ENCODE measurements around the gene CEBPZ.

Gene CEBPZ

DNA sequence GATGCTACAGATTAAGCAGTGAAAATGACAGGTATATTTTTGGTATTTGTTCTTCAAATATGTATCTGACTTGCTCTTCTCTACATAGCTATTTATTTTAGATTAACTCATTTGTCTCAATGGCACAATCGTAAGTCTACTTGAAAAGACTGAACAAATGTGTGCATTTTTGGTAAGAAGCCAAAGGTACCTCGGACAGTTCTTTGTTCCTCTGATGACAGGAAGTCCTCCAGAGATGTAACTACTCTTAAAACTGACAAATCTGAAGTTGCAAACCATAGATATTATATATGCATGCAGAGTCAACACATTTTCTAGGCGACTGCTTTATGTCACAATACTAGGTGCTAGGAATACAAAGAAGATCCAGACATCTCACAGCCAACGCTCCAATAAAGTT, 36.7 kb upstream of the CEBPZ start:
- ChIA-PET CTCF (no interaction called here), POLR2A (no interaction called here)
- DNase-seq (ENCODE audit: extremely low spot score): no peak
- TF ChIP-seq FOXA1 (IDR thresholded peaks at IDR 0.05): no peak
- TF ChIP-seq SUZ12 (IDR thresholded peaks at IDR 0.05): no peak
- TF ChIP-seq ZNF384 (IDR thresholded peaks at IDR 0.05): no peak
- no peak for TF ChIP-seq ARNT (IDR thresholded peaks at IDR 0.05)
- TF ChIP-seq, protein P1, sequence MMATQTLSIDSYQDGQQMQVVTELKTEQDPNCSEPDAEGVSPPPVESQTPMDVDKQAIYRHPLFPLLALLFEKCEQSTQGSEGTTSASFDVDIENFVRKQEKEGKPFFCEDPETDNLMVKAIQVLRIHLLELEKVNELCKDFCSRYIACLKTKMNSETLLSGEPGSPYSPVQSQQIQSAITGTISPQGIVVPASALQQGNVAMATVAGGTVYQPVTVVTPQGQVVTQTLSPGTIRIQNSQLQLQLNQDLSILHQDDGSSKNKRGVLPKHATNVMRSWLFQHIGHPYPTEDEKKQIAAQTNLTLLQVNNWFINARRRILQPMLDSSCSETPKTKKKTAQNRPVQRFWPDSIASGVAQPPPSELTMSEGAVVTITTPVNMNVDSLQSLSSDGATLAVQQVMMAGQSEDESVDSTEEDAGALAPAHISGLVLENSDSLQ (IDR thresholded peaks at IDR 0.05): no peak
- TF ChIP-seq TARDBP (IDR thresholded peaks at IDR 0.05): no peak
- no peak for TF ChIP-seq ELF4 (IDR thresholded peaks at IDR 0.05)
- TF ChIP-seq LEF1 (IDR thresholded peaks at IDR 0.05; ENCODE audit: borderline replicate concordance): no peak
- no peak for TF ChIP-seq FOXK2 (IDR thresholded peaks at IDR 0.05)
- no peak for TF ChIP-seq FOXM1 (IDR thresholded peaks at IDR 0.05; ENCODE audit: borderline replicate concordance)
- no peak for TF ChIP-seq NFRKB (IDR thresholded peaks at IDR 0.05)
- no peak for TF ChIP-seq CTBP1 (IDR thresholded peaks at IDR 0.05; ENCODE audit: borderline replicate concordance)
- no peak for TF ChIP-seq HDGF (IDR thresholded peaks at IDR 0.05; ENCODE audit: borderline replicate concordance)
- TF ChIP-seq SP1 (IDR thresholded peaks at IDR 0.05): no peak
- no peak for TF ChIP-seq L3MBTL2 (conservative IDR thresholded peaks at IDR 0.05)
- TF ChIP-seq BHLHE40 (IDR thresholded peaks at IDR 0.05; ENCODE audit: borderline replicate concordance): no peak

DNA sequence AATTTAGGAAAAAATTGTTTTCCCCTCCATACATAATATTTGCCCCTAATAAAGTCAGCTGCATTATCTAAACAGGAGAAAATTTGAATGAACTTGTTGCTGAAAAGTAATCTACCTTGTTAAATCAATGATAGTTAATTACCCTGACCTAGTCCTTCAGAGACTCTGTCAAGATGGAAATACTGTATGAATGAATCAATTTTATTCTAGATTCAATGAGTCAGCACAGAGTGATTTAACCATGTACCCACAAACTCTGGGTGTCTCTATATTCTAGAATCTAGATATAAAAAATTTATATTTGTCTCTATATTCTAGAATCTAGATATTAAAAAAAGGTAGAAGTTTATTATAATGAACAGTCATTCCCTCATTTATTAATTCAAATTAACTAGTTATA, 36.3 kb upstream of the CEBPZ start:
- TF ChIP-seq TARDBP (IDR thresholded peaks at IDR 0.05) (no peak), FOXA1 (IDR thresholded peaks at IDR 0.05) (no peak), CTBP1 (IDR thresholded peaks at IDR 0.05; ENCODE audit: borderline replicate concordance) (no peak), HDGF (IDR thresholded peaks at IDR 0.05; ENCODE audit: borderline replicate concordance) (no peak), FOXM1 (IDR thresholded peaks at IDR 0.05; ENCODE audit: borderline replicate concordance) (no peak), ZNF384 (IDR thresholded peaks at IDR 0.05) (no peak), NFRKB (IDR thresholded peaks at IDR 0.05) (no peak), ARNT (IDR thresholded peaks at IDR 0.05) (no peak), LEF1 (IDR thresholded peaks at IDR 0.05; ENCODE audit: borderline replicate concordance) (no peak), ELF4 (IDR thresholded peaks at IDR 0.05) (no peak), BHLHE40 (IDR thresholded peaks at IDR 0.05; ENCODE audit: borderline replicate concordance) (no peak), SP1 (IDR thresholded peaks at IDR 0.05) (no peak), FOXK2 (IDR thresholded peaks at IDR 0.05) (no peak), L3MBTL2 (conservative IDR thresholded peaks at IDR 0.05) (no peak)
- TF ChIP-seq, protein P1 (IDR thresholded peaks at IDR 0.05): no peak
- no peak for DNase-seq (ENCODE audit: extremely low spot score)
- ChIA-PET POLR2A (no interaction called here), CTCF (no interaction called here)

DNA sequence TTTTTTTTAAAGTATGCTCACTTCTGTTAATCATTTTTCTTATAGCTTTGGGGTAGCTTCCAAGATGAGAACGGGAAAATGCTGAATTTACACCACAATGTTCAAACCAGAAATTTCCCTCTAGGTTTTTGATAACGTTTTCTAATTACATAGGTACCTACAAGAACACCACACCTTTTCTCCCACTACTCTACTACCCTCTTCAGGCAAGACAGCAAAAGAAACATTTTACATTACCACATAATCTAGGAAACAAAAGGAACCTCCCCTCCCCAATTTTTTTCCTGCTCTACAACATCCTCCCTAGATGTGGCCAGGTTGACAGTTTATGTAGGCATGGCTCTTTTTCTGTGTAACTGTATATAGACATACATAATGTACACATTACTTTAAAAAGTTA, 32.4 kb upstream of the CEBPZ start:
- DNase-seq (ENCODE audit: extremely low spot score): no peak
- TF ChIP-seq TARDBP (IDR thresholded peaks at IDR 0.05) (no peak), CTBP1 (IDR thresholded peaks at IDR 0.05; ENCODE audit: borderline replicate concordance) (no peak), HDGF (IDR thresholded peaks at IDR 0.05; ENCODE audit: borderline replicate concordance) (no peak), L3MBTL2 (conservative IDR thresholded peaks at IDR 0.05) (no peak), SP1 (IDR thresholded peaks at IDR 0.05) (no peak), ELF4 (IDR thresholded peaks at IDR 0.05) (no peak), NFRKB (IDR thresholded peaks at IDR 0.05) (no peak), ZNF384 (IDR thresholded peaks at IDR 0.05) (no peak), FOXM1 (IDR thresholded peaks at IDR 0.05; ENCODE audit: borderline replicate concordance) (no peak), LEF1 (IDR thresholded peaks at IDR 0.05; ENCODE audit: borderline replicate concordance) (no peak), SUZ12 (IDR thresholded peaks at IDR 0.05) (no peak), FOXA1 (IDR thresholded peaks at IDR 0.05) (no peak)
- TF ChIP-seq, protein P1 (IDR thresholded peaks at IDR 0.05): no peak
- ChIA-PET POLR2A (no interaction called here), CTCF (no interaction called here)

DNA sequence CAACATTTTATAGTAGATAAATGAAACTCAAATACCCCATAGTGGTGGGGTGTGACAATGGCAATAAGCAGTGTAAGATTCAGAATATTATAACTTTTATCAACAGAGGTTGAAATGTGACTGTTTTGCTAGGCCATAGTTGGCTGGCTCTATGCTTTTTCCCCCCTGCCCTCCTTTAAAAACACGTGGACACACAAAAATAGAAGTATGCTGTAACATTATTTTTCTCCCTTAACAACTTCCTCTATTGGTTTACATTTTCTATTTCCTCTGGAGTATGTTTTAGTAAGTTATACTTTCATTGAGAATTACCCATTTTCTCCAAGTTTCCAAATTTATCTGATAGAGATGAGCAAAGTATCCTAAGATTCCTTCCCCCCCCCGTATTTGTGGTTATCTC, 31.1 kb upstream of the CEBPZ start:
- no peak for TF ChIP-seq ZNF384 (IDR thresholded peaks at IDR 0.05)
- CTCF ChIA-PET: no interaction called here
- no peak for DNase-seq (ENCODE audit: extremely low spot score)
- POLR2A ChIA-PET: no interaction called here

DNA sequence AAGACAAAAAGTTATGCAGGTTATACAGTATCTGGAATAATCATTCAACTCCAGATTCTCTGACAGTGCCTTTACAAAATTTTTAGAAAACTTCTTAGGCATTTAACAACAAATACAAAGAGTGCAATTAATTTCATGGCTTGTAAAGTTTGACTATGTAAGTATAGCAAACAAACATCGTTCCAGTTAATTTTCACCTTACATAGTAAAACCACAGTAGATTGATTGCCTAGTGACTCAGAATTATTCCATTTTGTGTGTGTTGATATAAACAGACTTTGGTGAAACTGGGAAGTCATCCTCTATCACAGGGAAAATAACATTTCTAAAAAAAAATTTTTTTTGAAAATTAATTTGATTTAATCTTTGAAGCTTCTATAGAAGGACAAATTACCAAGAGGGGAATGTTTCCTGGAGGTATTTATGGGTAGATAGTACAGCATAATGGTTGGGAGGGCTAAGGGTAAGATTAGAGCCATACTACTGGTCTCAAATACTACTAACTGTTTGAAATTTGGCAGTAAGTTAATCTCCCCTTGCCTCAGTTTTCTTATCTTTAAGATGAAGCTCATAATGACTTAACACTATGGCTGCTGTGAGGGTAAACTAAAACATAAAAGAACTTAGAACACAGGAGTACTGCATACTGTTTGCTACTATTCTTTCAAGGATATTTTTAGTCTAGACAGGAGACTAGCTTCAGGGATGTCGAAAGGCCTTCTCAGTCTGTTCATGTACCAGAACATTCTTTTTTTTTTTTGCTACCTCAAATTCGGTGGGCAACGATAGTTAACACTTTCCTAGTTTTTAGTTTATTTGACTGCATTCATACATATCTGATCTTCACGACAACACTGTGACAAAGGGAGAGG, 19.7 kb upstream of the CEBPZ start:
- POLR2A ChIA-PET: interaction anchor here (1.0 kb wide), 1 partner anchor 20 kb away, joined by 3 read pairs; the partner anchor contains the start of genes CEBPZ and NDUFAF7
- CTCF ChIA-PET: no interaction called here
- no peak for DNase-seq (ENCODE audit: extremely low spot score)
- TF ChIP-seq NFRKB (IDR thresholded peaks at IDR 0.05): no peak
- no peak for TF ChIP-seq HDGF (IDR thresholded peaks at IDR 0.05; ENCODE audit: borderline replicate concordance)
- TF ChIP-seq ARNT (IDR thresholded peaks at IDR 0.05): no peak
- TF ChIP-seq FOXM1 (IDR thresholded peaks at IDR 0.05; ENCODE audit: borderline replicate concordance): no peak
- TF ChIP-seq BHLHE40 (IDR thresholded peaks at IDR 0.05; ENCODE audit: borderline replicate concordance): no peak
- no peak for TF ChIP-seq ZNF384 (IDR thresholded peaks at IDR 0.05)
- no peak for TF ChIP-seq FOXA1 (IDR thresholded peaks at IDR 0.05)
- TF ChIP-seq, protein P1 (IDR thresholded peaks at IDR 0.05): no peak
- TF ChIP-seq ELF4 (IDR thresholded peaks at IDR 0.05): no peak
- TF ChIP-seq FOXK2 (IDR thresholded peaks at IDR 0.05): no peak
- no peak for TF ChIP-seq SUZ12 (IDR thresholded peaks at IDR 0.05)
- TF ChIP-seq CTBP1 (IDR thresholded peaks at IDR 0.05; ENCODE audit: borderline replicate concordance): no peak
- no peak for TF ChIP-seq L3MBTL2 (conservative IDR thresholded peaks at IDR 0.05)
- no peak for TF ChIP-seq TARDBP (IDR thresholded peaks at IDR 0.05)

Data from HEK293T (cell line).